Breast epithelium (tissue), 4 donors: Measurements from ENCODE around the gene CSNK2B. TPM values are rescaled to one million over a fixed set of nuclear protein-coding genes. Genes with fewer than 3 reads are reported as not detected.

ENCODE experiments used
- DNase-seq, 2 donors: peaks; one replicate each; pipeline ENCODE4 v3.0.0-alpha.2; 2019; ENCODE audit warnings: low spot score in 2 of 2
- H3K27ac ChIP-seq, 2 donors: fragments of 200-600 bp; sonication (generic) in 1 of 2; one replicate each; pipeline ENCODE4 v1.5.1; 2016 to 2019; ENCODE audit warnings: mild to moderate bottlenecking in 1 of 2
- H3K27me3 ChIP-seq, 2 donors: fragments of 200-600 bp; sonication (generic) in 1 of 2; one replicate each; pipeline versions ENCODE4 v1.5.1 to v1.6.0; 2017 to 2019; ENCODE audit warnings: control low read depth in 1 of 2, mild to moderate bottlenecking in 1 of 2
- H3K36me3 ChIP-seq: fragments of 200-600 bp; one replicate; pipeline ENCODE4 v1.5.1; 2019
- H3K4me1 ChIP-seq, 2 donors: fragments of 200-600 bp; sonication (generic); one replicate each; pipeline ENCODE4 v1.5.1; 2016 to 2019; ENCODE audit warnings: control low read depth in 1 of 2
- H3K4me3 ChIP-seq, 3 donors: fragments of 200-600 bp; sonication (generic); 1 replicate in 2 of 3; 2 replicates in 1 of 3; pipeline ENCODE4 v1.5.1; 2016 to 2019; ENCODE audit warnings: mild to moderate bottlenecking in 3 of 3, moderate library complexity in 2 of 3
- H3K9me3 ChIP-seq, 2 donors: fragments of 200-600 bp; sonication (generic) in 1 of 2; one replicate each; pipeline ENCODE4 v1.5.1; 2016 to 2019; ENCODE audit warnings: control low read depth in 1 of 2
- POLR2A ChIP-seq: fragments of 450-650 bp; IDR thresholded peaks from one replicate; pipeline ENCODE4 v1.6.1; 2016; ENCODE audit warnings: antibody characterized with exemption, mild to moderate bottlenecking, moderate library complexity
- POLR2AphosphoS5 ChIP-seq, 3 donors: sonication (generic); formaldehyde crosslinking; IDR thresholded peaks; one replicate each; pipeline ENCODE4 v1.6.1; 2017; ENCODE audit warnings: antibody characterized with exemption in 3 of 3
- intact Hi-C: fragments of 100-400 bp; cut with DNase I; formaldehyde crosslinking; loops from one replicate; pipeline ENCODE4 v1.15.1; 2023; ENCODE audit warnings: low total_unique reads
- total RNA-seq, 3 donors: library from RNA; depleted of rRNA; stranded (reverse); fragments of >200 nt; gene quantifications; one replicate each; pipeline ENCODE4 v1.1.0, GENCODE V29; 2016
- TF ChIP-seq, protein P1 (sequence below), 3 donors: fragments of 450-650 bp; IDR thresholded peaks; one replicate each; pipeline ENCODE4 v1.5.1; 2016 to 2017; ENCODE audit warnings: antibody characterized with exemption in 3 of 3, mild to moderate bottlenecking in 3 of 3, moderate library complexity in 3 of 3

The CSNK2B gene
- total RNA-seq, 3 donors from 2014 or later = 135 to 180 (median 178) TPM

DNA sequence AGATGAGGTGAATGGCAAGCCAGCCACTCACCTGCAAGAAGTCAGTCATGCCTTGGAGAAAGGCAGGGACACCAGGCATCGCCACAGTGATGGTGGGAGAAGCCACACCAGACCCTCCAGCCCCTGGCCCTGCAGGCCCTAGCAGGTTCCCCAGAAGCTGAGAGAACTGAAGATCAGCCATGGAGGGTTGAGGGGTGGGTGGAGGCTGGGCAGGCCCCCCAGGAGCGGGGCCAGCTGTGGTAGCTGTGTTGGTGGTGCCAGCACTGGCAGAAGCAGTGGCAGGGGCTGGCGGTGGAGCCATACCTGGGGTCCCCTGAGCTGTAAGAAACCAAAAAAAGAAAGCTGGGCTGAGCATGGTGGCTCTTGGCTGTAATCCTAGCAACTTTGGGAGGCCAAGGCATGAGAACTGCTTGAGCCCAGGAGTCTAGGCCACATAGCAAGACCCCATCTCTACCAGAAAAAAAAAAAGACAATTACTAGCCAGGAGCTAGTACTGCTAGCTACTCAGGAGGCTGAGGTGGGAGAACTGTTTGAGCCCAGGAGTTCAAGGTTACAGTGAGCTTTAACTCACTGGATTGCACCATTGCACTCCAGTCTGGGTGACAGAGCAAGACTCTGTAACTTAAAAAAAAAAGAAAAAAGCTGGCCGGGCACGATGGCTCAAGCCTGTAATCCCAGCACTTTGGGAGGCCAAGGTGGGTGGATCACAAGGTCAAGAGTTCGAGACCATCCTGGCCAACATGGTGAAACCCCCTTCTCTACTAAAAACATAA, 22.9 kb upstream of the CSNK2B start:
- H3K4me1 ChIP-seq = no peaks in the 10 kb centered on the region
- intact Hi-C loops = no loop called here
- H3K27ac ChIP-seq = no peak overlapping the region
- no peak for TF ChIP-seq POLR2AphosphoS5 (IDR thresholded peaks at IDR 0.05)
- TF ChIP-seq, protein P1, sequence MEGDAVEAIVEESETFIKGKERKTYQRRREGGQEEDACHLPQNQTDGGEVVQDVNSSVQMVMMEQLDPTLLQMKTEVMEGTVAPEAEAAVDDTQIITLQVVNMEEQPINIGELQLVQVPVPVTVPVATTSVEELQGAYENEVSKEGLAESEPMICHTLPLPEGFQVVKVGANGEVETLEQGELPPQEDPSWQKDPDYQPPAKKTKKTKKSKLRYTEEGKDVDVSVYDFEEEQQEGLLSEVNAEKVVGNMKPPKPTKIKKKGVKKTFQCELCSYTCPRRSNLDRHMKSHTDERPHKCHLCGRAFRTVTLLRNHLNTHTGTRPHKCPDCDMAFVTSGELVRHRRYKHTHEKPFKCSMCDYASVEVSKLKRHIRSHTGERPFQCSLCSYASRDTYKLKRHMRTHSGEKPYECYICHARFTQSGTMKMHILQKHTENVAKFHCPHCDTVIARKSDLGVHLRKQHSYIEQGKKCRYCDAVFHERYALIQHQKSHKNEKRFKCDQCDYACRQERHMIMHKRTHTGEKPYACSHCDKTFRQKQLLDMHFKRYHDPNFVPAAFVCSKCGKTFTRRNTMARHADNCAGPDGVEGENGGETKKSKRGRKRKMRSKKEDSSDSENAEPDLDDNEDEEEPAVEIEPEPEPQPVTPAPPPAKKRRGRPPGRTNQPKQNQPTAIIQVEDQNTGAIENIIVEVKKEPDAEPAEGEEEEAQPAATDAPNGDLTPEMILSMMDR (IDR thresholded peaks at IDR 0.05) = no peak
- TF ChIP-seq POLR2A = no peak
- DNase-seq = no peak
- no peaks in the 10 kb centered on the region for H3K9me3 ChIP-seq
- H3K36me3 ChIP-seq = peaks cover 40% of the 10 kb centered on the region
- H3K27me3 ChIP-seq = no peaks in the 10 kb centered on the region
- H3K4me3 ChIP-seq = no peak overlapping the region

DNA sequence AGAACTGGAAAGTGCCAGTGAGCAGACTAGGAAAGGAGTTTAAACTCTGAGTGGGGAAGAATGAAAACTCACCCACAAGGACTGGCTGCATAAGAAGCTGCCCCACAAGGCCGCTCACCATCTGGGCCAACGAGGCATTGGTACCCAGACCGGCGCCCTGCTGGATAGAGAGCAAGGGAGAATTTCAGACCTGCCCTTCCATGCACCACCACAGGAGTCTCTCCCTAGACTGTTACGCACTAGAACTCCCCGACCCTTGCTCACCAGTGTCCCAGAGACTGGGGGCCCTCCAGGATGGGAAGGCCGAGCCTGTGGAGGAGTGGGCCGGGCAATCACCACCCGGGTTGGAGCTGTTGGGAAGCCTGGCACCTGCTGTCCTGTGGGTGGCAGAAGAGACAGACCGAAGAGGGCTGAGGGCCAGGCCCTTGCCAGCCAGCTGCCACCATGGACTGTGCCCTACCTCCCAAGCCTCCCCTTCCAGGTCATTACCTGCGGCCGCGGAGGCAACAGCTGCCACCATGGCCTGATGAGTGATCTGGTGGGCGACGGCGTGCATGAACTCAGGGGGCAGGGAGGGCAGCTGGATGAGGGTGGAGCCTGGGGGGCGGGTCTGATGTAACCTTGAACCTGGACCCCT, 21.9 kb upstream of the CSNK2B start:
- H3K27ac ChIP-seq = no peak overlapping the region
- DNase-seq = no peak
- intact Hi-C loops = no loop called here
- peaks cover 41% of the 10 kb centered on the region for H3K36me3 ChIP-seq
- H3K27me3 ChIP-seq = no peaks in the 10 kb centered on the region
- no peaks in the 10 kb centered on the region for H3K4me1 ChIP-seq
- no peaks in the 10 kb centered on the region for H3K9me3 ChIP-seq
- TF ChIP-seq POLR2A = no peak
- no peak for TF ChIP-seq POLR2AphosphoS5 (IDR thresholded peaks at IDR 0.05)
- TF ChIP-seq, protein P1 (IDR thresholded peaks at IDR 0.05) = no peak
- H3K4me3 ChIP-seq = no peak overlapping the region

DNA sequence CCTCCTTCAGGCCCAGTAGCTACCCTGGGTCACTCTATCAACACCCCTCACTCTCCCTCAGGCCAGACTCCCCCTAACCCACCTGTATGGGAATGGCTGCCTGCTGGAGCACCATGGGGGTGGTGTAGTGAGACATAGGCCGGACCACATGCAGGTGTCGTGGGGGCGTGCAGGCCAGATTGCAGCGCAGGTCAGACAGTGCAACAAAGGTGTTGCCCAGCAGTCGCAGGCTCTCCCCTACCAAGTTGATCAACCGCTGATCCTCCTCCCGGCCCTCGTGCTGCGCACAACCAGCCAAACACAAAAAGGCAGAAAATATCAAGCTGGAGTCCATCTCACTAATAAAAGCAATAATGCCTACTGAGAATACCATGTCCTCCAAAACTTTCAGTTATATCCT, 20.6 kb upstream of the CSNK2B start:
- no peaks in the 10 kb centered on the region for H3K4me1 ChIP-seq
- no peak for DNase-seq
- intact Hi-C loops = no loop called here
- TF ChIP-seq POLR2AphosphoS5 (IDR thresholded peaks at IDR 0.05) (no peak), POLR2A (no peak)
- TF ChIP-seq, protein P1 (IDR thresholded peaks at IDR 0.05) = no peak
- H3K27me3 ChIP-seq = no peaks in the 10 kb centered on the region
- H3K36me3 ChIP-seq = peaks cover 40% of the 10 kb centered on the region
- H3K27ac ChIP-seq = no peak overlapping the region
- no peak overlapping the region for H3K4me3 ChIP-seq
- H3K9me3 ChIP-seq = no peaks in the 10 kb centered on the region

DNA sequence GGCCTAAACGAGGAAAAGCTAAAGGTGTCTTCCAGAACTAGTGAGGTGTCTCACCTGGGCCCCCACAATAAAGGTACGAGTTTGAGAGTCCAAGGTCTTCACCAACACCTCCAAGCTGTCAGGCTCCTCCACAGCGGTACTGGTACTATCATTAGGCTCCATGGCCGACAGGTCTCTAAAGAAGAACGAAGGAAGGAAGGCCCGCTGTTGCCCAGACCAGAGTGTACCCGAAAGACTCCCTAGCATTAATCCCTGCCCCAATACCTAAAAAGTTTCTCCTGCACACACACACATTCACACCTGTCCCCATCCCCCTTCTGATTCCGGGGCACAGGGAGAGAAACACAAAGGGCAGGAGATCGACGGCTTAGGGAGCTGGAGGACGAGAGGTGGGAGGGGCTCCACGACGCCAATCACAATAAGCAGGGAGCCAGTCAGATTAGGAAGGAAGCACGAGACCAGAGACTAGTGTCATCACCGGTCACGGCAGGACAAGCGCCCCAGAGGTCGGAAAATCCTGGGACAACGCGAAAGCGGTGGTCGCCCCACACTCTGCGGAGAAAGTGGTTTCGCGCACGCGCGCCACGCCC, 14.2 kb upstream of the CSNK2B start:
- H3K4me3 ChIP-seq = peak overlapping the region; percentile 59 to 85 (median 74)
- no peaks in the 10 kb centered on the region for H3K9me3 ChIP-seq
- TF ChIP-seq, protein P1 (IDR thresholded peaks at IDR 0.05) = no peak
- TF ChIP-seq POLR2AphosphoS5 (IDR thresholded peaks at IDR 0.05) = peak in 2 of 3 donors; percentile 4 to 9
- peaks cover 0 to 7% of the 10 kb centered on the region in 2 donors for H3K4me1 ChIP-seq
- peak overlapping the region; percentile 97 to 99 for H3K27ac ChIP-seq
- DNase-seq = peak in 1 of 2 donors; percentile 83
- intact Hi-C loops = loop anchor here (10.0 kb wide), 1 partner anchor 183 kb away; no protein-coding TSS in a partner anchor
- H3K27me3 ChIP-seq = no peaks in the 10 kb centered on the region
- peaks cover 12% of the 10 kb centered on the region for H3K36me3 ChIP-seq
